Peyer's patch (tissue), 4 donors: ENCODE results near the gene PIK3CD.

Experiments used
- POLR2A ChIP-seq, 2 donors: fragments of 450-650 bp; IDR thresholded peaks; one replicate each; pipeline ENCODE4 v1.5.1; 2017; ENCODE audit warnings: antibody characterized with exemption in 2 of 2, mild to moderate bottlenecking in 2 of 2, moderate library complexity in 2 of 2
- TF ChIP-seq, protein P1 (sequence below), 6 experiments: fragments of 450-650 bp in 4 of 6; fragments of 200-600 bp in 2 of 6; sonication (generic) in 1 of 6; IDR thresholded peaks; one replicate each; pipeline ENCODE4 v1.5.1; 2017 to 2019; ENCODE audit warnings: antibody characterized with exemption in 6 of 6, mild to moderate bottlenecking in 3 of 6, moderate library complexity in 1 of 6

DNA sequence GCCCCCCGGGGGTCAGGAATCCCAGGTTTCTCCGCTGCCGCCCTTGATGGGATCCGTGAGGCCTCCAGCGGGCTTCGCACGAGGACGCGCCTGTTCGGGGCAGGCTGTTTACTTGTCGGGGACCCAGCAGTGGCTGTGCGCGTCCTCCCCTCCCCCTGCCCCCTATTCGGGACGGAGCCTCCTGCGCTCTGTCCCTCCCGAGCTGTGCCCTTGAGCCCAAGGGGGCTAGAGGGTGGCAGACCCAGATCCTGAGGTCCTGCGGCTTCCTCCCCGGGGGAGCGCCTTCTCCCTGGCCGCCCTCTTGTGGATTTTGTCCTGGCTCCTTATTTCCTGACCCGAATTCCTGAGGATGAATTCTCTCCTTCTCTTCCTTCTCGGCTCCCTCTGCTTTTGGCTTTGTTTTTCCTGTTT, 38.4 kb downstream of the PIK3CD start:
- TF ChIP-seq, protein P1, sequence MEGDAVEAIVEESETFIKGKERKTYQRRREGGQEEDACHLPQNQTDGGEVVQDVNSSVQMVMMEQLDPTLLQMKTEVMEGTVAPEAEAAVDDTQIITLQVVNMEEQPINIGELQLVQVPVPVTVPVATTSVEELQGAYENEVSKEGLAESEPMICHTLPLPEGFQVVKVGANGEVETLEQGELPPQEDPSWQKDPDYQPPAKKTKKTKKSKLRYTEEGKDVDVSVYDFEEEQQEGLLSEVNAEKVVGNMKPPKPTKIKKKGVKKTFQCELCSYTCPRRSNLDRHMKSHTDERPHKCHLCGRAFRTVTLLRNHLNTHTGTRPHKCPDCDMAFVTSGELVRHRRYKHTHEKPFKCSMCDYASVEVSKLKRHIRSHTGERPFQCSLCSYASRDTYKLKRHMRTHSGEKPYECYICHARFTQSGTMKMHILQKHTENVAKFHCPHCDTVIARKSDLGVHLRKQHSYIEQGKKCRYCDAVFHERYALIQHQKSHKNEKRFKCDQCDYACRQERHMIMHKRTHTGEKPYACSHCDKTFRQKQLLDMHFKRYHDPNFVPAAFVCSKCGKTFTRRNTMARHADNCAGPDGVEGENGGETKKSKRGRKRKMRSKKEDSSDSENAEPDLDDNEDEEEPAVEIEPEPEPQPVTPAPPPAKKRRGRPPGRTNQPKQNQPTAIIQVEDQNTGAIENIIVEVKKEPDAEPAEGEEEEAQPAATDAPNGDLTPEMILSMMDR (IDR thresholded peaks at IDR 0.05), result no peak
- TF ChIP-seq POLR2A (IDR thresholded peaks at IDR 0.05), result no peak
